HCT116 (cell line): ENCODE measurements around the gene CORO2A.
"Not testable (repeated sequence)": the region's sequence is repeated elsewhere in the genome, so short reads cannot be mapped to it uniquely, and the experiment has no call there.

ENCODE experiments used
- CEBPB ChIP-seq: IDR thresholded peaks from 2 replicates; pipeline ENCODE4 v1.6.1; 2012; ENCODE audit warnings: low read depth
- REST ChIP-seq: IDR thresholded peaks from 2 replicates; pipeline ENCODE4 v1.6.1; 2012; ENCODE audit warnings: low read depth
- TCF7L2 ChIP-seq: IDR thresholded peaks from 2 replicates; pipeline ENCODE4 v1.7.0; 2011; ENCODE audit warnings: borderline replicate concordance, inconsistent platforms; ENCODE audit not compliant: insufficient read depth, insufficient read length; ENCODE audit errors: extremely low read depth
- YY1 ChIP-seq: IDR thresholded peaks from 2 replicates; pipeline ENCODE4 v1.6.1; 2011; ENCODE audit warnings: low read length, low read depth, moderate library complexity, mild to moderate bottlenecking; ENCODE audit not compliant: insufficient replicate concordance; ENCODE audit errors: extremely low read depth
- TF ChIP-seq, protein P1 (sequence below), 3 experiments: fragments of 200-600 bp in 1 of 3; sonication (generic) in 1 of 3; IDR thresholded peaks in 2 of 3; conservative IDR thresholded peaks in 1 of 3; 2 replicates each; pipeline ENCODE4 v1.5.1; 2012 to 2017; ENCODE audit warnings: low read depth in 2 of 3, low read length in 2 of 3, antibody characterized with exemption in 1 of 3, borderline replicate concordance in 1 of 3, control low read depth in 1 of 3, mild to moderate bottlenecking in 1 of 3, mixed read lengths in 1 of 3, mixed run types in 1 of 3, moderate library complexity in 1 of 3; ENCODE audit not compliant: insufficient read depth in 1 of 3

GRCh38 chr9:98174502-98174918 lies 17.9 kb downstream of the CORO2A start:
- TF ChIP-seq TCF7L2, REST, CEBPB, YY1: not testable (repeated sequence)
- TF ChIP-seq, protein P1, sequence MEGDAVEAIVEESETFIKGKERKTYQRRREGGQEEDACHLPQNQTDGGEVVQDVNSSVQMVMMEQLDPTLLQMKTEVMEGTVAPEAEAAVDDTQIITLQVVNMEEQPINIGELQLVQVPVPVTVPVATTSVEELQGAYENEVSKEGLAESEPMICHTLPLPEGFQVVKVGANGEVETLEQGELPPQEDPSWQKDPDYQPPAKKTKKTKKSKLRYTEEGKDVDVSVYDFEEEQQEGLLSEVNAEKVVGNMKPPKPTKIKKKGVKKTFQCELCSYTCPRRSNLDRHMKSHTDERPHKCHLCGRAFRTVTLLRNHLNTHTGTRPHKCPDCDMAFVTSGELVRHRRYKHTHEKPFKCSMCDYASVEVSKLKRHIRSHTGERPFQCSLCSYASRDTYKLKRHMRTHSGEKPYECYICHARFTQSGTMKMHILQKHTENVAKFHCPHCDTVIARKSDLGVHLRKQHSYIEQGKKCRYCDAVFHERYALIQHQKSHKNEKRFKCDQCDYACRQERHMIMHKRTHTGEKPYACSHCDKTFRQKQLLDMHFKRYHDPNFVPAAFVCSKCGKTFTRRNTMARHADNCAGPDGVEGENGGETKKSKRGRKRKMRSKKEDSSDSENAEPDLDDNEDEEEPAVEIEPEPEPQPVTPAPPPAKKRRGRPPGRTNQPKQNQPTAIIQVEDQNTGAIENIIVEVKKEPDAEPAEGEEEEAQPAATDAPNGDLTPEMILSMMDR (IDR thresholded peaks at IDR 0.05 in 2 of 3, conservative IDR thresholded peaks at IDR 0.05 in 1 of 3; ENCODE audit: borderline replicate concordance in 1 of 3, insufficient read depth in 1 of 3, low read depth in 2 of 3, low read length in 2 of 3) = not testable (repeated sequence)
